Measurements from ENCODE around the gene PAOX. TPM values are rescaled to one million over a fixed set of nuclear protein-coding genes. Genes with fewer than 3 reads are reported as not detected.

Gene PAOX
- total RNA-seq, 1 donor from 2014 or later: 3.6 TPM

DNA sequence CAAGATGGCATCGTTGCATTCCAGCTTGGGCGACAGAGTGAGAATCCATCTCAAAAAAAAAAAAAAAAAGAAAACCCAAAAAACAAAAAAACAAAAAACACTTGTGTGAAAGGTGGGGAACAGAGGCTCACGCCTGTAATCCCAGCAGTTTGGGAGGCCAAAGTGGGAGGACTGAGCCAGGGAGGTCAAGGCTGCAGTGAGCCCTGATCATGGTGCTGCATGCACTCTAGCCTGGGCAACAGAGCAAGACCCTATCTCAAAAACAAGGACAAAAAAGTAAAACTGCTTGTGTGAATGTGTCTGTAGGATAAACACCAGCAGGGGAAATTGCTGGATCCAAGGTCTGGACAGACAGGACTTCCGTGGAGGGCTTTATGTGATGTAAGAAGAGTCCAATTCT is 4.5 kb downstream of the PAOX start:
- DNase-seq (ENCODE audit: low spot score): no peak

DNA sequence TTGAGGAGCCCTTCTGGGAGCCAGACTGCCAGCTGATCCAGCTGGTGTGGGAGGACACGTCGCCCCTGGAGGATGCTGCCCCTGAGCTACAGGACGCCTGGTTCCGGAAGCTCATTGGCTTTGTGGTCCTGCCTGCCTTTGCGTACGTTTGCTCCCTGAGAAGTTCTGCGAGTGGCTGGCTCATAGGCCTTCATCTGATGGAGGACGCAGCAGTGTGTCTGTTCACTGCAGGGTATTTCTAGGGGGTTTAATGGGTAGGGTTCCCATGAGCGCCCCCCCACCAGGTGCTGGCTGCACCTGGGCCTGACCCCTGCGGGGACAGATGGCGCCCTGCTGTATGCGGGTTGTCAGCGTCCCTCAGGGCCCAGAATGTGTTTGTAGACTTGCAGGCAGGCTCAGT is 5.0 kb downstream of the PAOX start:
- no peak for DNase-seq (ENCODE audit: low spot score)

DNA sequence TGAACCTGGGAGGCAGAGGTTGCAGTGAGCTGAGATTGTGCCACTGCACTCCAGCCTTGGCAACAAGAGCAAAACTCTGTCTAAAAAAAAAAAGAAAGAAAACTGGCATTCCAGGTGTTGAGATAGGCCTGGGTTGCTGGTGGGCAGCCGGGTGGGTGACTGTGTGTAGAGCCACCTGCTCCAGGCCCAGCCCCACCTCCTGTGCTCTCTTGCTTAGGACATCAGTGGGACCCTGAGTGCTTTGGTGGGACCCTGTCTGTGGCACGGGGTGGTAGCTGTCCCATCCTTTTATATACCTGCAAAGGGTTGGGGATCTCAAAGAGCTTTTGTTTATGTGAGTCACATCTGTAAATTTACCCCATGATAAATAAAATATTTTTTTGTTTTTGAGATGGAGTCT is 6.2 kb downstream of the PAOX start:
- DNase-seq (ENCODE audit: low spot score): no peak

DNA sequence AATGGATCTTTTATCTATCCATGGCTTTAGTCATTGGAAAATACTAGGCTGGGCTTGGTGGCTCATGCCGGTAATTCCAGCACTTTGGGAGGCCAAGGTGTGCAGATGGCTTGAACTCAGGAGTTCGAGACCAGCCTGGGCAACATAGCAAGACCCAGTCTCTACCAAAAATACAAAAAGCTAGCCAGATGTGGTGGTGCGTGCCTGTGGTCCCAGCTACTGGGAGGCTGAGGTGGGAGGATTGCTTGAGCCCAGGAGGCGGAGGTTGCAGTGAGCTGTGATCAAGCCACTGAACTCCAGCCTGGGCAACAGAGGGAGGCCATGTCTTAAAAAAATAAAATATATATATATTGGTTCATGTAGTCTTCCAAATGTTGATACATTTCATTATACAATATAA is 7.9 kb downstream of the PAOX start:
- DNase-seq (ENCODE audit: low spot score): peak; percentile 65

DNA sequence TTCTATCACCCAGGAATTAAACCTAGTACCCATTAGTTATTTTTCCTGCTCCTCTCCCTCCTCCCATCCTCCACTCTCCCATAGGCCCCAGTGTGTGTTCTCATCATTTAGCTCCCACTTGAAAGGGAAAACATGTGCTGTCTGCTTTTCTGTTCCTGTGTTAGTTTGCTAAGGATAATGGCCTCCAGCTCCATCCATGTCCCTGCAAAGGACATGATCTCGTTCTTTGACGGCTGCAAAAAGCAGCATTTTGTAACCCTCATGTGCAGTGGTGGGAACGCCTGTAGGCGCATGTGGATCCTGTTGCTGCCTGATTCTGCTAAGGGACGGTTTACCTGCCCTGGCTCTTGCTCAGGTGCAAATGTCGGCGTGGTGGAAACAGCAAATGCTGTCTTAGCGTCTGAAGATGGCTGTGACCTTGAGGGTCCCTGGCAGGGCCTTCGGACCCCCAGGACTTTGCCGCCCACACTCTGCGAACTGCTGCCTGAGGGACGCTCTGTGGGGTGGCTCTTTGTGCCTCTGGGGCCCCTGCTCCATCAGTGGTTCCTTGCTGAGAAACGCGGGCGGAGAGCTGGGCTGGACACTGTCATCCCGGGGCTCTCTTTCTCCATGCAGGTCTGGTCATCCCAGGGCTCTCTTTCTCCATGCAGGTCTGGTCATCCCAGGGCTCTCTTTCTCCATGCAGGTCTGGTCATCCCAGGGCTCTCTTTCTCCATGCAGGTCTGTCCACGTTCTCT is 9.3 kb downstream of the PAOX start:
- peak; percentile 67 for DNase-seq (ENCODE audit: low spot score)

- peak; percentile 68 for DNase-seq (ENCODE audit: low spot score)
Observed at GRCh38 chr10:133388973-133389818, 10.1 kb downstream of the PAOX start.

GRCh38 chr10:133390597-133391248 is 11.7 kb downstream of the PAOX start:
- peak; percentile 30 for DNase-seq (ENCODE audit: low spot score)

DNA sequence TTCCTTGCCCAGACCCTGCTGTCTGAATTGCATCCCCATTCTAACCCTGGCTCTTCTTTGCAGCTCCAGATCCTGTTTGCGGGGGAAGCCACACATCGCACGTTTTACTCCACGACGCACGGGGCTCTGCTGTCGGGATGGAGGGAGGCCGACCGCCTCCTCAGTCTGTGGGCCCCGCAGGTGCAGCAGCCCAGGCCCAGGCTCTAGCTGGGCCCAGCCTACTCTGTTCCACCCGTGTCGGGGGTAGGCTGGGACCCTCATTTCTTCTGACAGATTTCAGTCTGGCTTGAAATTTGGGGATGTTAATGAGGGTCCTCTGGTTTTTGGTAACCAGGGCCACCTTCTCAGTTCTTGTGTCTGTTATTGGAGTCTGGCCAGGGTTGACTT is 12.2 kb downstream of the PAOX start:
- peak; percentile 67 for DNase-seq (ENCODE audit: low spot score)

- peak; percentile 41 for DNase-seq (ENCODE audit: low spot score)
Observed at GRCh38 chr10:133391761-133392518, 12.9 kb downstream of the PAOX start.

GRCh38 chr10:133393401-133394063 is 14.5 kb downstream of the PAOX start:
- peak; percentile 72 for DNase-seq (ENCODE audit: low spot score)

GRCh38 chr10:133394064-133394663 is 15.1 kb downstream of the PAOX start, which contains the start of gene MTG1:
MTG1 (plus strand) TSS chr10:133394157; CDS start chr10:133394221, 64 bp downstream.
- peak; percentile 99 for DNase-seq (ENCODE audit: low spot score)

- peak; percentile 88 for DNase-seq (ENCODE audit: low spot score)
Observed at GRCh38 chr10:133394801-133395221, 15.7 kb downstream of the PAOX start.

GRCh38 chr10:133396035-133396624 is 17.1 kb downstream of the PAOX start:
- DNase-seq (ENCODE audit: low spot score): peak; percentile 72

DNA sequence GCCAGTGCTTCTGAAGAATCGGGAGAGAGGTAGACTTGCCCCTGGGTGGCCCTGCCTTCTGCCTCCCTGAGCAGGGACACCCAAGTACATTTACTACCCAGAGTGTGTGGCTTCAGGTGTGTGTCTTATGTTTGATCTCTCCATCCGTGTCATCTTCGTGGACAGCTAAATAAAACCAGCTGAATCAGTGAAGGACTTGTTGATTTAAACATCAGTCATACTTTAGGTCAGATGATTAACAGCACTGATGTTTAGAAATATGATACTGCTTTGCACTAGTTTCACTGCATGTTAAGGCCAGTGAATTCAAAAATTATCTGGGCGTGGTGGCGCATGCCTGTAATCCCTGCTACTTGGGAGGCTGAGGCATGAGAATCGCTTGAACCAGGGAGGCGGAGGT is 18.9 kb downstream of the PAOX start:
- DNase-seq (ENCODE audit: low spot score): peak; percentile 28

- DNase-seq (ENCODE audit: low spot score): peak; percentile 83
Observed at GRCh38 chr10:133399123-133399601, 20.1 kb downstream of the PAOX start.

- DNase-seq (ENCODE audit: low spot score): peak; percentile 47
Observed at GRCh38 chr10:133400624-133401424, 21.8 kb downstream of the PAOX start.

DNA sequence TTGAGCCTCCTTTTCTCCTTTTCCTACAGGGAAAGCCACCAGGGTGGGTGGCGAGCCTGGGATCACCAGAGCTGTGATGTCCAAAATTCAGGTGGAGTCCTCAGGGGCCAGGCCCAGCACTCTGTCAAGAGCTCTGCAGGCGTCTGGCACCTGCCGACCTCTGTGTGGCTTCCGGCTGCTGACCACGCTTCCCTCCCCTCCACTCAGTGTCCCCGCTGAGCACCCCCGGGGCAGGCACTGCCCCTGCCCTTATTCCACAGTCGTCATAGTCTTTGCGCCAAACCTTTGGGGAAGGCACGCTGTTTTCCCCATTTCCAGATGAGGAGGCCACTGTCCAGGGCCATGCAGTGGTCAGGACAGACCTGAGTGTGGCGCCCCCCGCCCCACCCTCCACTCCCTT is 22.4 kb downstream of the PAOX start:
- DNase-seq (ENCODE audit: low spot score): peak; percentile 80

- peak; percentile 88 for DNase-seq (ENCODE audit: low spot score)
Observed at GRCh38 chr10:133401981-133402725, 23.1 kb downstream of the PAOX start.
